Right renal pelvis (tissue), 4 donors: ENCODE measurements around the gene ARID1B. TPM values are rescaled to one million over a fixed set of nuclear protein-coding genes. Genes with fewer than 3 reads are reported as not detected.

ENCODE experiments used
- DNase-seq, 4 donors: peaks; one replicate each; pipeline ENCODE4 v3.0.0-alpha.2; 2013; ENCODE audit warnings: low read depth in 4 of 4, low spot score in 3 of 4, missing footprints in 1 of 4
- polyA plus RNA-seq, 4 donors: library from polyadenylated mRNA; unstranded; fragments of 120-200 nt; gene quantifications; one replicate each; pipeline ENCODE4 v1.2.1, GENCODE V29; 2013; ENCODE audit not compliant: insufficient read length in 4 of 4

Gene ARID1B
- polyA plus RNA-seq, 4 donors = 64.5 to 84.5 (median 70.6) TPM

GRCh38 chr6:156899532-156900135, 122.5 kb downstream of the ARID1B start:
- no peak for DNase-seq

DNA sequence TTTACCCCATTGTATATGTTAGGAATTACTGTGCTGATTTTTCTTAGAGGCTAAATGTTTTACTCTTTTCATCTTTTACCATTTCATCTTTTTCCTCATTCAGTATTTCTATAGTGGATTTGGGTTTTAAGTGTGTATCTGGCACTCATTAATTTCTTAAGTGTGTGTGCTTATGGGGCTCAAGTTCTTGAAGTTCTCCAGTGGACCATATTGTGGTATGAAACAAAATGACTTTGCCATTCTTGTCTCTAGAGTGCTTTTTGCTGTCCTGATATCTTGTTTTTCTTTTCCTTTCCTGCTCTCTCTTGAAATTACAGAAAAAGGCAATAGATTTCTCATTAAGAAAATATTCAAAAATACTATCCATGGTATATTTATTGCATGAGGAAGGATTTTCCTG, 123.1 kb downstream of the ARID1B start:
- DNase-seq = no peak

GRCh38 chr6:156901309-156902019, 124.3 kb downstream of the ARID1B start:
- no peak for DNase-seq

GRCh38 chr6:156902782-156903181, 125.6 kb downstream of the ARID1B start:
- DNase-seq = no peak

DNA sequence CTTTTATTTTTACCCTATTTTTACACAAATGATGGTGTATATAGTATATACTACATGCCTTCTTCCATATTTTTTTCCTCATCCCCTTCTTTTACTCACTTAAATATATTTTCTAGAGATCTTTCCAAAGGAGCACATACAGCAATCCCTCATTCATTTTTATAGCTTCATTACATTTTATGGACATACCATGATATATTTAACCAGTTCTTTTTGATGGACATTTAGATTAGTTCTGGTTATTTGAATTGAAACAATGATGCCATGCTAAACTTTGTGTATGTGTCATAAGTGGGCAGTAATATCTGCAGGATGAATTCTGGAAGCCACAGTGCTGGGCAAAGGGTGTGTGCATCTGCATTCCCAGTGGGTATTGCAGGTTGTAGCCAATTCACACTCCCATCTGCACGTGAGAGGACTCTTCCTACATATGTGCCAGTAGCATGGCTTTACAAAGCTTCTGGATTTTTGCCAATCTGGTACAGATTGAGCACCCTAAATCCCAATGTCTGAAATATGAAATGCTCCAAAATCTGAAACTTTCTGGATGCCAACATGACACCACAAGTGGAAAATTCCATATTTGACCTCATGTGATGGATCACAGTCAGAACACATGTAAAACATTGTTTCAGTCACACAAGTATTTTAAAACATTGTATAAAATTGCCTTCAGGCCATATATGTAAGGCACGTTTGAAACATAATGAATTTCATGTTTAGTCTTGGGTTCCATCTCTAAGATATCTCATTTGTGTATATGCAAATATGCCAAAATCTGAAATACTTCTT, 127.2 kb downstream of the ARID1B start:
- no peak for DNase-seq

DNA sequence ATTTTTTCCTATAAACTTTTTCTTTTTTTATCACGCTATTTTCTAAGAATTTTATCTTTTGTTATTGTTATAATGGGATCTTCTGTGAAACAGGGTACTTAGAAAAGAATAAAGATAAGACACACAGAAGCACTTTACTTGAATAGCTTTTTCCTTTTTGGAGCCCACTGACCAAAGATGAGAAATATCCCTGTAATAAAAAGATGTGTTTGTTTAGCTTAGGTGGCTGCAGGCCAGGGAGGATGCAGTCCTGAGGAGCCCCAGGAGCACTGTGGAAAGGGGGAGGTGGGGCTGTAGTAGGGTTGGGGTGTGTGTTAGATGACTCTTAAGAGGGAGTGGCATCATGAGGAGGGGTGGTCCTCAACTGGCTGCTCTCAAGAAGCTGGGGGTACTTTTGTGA, 128.6 kb downstream of the ARID1B start:
- DNase-seq = no peak

GRCh38 chr6:156906451-156906850, 129.3 kb downstream of the ARID1B start:
- no peak for DNase-seq

- DNase-seq = no peak
Observed at GRCh38 chr6:156909212-156910010, 132.2 kb downstream of the ARID1B start.

DNA sequence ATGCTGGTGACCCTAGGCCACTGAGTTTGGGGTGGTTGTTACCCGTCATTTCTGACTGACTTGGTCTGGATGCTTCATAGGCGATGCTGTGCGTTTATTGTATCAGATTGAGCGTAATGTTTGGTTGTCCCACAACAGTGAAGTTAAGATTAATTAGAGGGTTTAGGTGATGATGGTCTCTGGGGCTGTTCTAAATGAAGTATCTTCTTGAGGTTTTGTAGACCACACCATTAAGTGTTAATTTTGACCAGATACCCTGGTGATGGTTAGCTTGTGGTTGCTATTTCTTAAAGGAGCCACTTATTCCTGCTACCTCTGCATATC, 132.8 kb downstream of the ARID1B start:
- DNase-seq = no peak

- DNase-seq = no peak
Observed at GRCh38 chr6:156910938-156911337, 133.8 kb downstream of the ARID1B start.

DNA sequence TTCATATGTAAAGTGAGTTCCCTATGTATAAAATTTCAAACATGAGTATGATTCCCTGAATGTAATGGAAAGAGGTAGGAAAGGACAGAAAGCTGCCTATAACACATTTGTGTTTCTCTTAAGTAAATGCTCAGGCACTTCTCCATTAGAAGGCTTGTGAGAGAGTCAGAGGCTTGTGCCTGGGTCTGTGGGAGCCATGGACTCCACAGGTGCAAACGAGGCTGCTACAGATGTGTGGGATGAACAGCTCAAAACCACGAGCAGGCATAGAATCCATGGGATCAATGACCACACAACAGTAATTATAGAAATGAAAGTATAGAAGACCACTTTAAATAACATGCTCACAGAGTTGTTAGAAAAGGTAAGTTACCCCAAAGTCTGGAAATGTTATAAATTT, 134.4 kb downstream of the ARID1B start:
- DNase-seq = no peak

DNA sequence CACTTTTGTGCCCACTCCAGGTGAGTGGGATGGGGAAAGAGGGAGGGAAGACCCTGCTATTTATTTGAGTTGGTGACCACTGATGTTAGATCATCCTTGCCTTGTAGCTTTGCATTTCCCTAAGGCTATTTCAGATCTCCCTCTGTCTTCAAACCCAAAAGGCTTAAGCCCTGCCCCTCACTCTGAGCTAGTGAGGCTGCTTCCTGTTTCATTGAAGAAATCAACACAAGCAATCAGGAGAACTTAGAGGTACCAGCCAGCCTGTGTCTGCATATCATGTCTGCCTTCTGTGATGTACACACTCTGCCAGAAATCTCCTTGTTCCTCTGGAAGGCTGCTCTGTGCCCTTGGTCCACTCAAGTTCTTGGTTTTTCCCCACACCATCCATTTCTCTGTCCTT, 135.3 kb downstream of the ARID1B start:
- DNase-seq = no peak

DNA sequence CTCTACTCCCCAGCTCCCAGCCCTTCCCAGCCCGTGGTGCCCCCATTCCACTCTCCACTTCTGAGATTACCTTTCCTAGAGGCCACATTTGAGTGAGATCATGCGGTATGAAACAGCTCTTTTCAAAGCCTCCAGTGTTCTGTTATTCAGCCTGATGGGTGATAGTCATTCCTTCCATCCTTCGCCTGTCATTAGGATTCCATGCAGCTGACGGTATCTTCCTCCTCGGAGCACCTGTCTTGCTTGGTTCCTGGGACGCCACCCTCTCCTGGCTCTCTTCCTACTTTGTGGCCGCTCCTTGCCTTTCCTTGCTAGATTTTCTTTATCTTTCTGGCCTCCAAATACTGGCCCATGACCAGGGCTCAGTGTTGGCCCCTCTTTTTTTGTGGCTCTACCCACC, 137.0 kb downstream of the ARID1B start:
- no peak for DNase-seq

- DNase-seq = no peak
Observed at GRCh38 chr6:156916130-156916801, 139.1 kb downstream of the ARID1B start.

DNA sequence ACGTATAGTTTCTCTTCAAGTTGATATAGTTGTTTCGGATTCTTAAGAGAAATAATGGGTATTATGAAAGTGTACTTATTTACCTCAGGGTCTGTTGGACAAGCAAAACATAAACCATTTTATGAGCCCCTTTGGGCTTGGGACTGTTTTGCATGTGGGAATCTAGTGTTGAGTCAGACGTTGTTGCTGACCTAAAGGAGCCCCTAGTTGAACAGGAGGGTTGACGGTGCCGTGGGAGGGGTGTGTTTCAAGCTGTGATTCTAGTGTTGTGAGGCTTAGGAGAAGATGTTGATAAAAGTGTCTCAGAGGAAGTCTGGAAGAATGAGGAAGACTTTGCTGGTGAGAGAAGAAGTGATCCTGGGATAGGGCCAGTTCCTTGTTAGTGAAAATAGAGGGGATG, 140.0 kb downstream of the ARID1B start:
- DNase-seq = no peak

- DNase-seq = no peak
Observed at GRCh38 chr6:156918647-156919046, 141.5 kb downstream of the ARID1B start.

GRCh38 chr6:156919370-156919769, 142.2 kb downstream of the ARID1B start:
- DNase-seq = no peak

- DNase-seq = no peak
Observed at GRCh38 chr6:156919814-156920369, 142.7 kb downstream of the ARID1B start.

DNA sequence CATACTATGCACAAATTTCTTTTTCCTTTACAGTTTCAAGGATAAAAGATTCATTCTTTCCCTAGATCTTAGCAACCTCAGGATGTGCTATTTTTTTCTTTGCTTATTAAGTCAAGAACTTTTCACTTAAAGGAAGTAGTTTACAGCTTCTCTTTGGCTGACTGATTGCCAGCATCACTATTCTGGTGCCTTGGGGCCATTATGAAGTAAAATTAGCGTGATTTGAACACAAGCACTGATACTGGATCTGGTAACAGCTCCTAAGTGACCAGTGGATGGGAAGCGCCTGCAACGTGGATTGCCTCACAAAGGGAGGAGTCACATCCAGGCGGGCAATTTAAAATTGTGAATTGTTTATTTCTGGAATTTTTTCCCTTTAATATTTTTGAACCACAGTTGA, 147.1 kb downstream of the ARID1B start:
- DNase-seq = no peak

DNA sequence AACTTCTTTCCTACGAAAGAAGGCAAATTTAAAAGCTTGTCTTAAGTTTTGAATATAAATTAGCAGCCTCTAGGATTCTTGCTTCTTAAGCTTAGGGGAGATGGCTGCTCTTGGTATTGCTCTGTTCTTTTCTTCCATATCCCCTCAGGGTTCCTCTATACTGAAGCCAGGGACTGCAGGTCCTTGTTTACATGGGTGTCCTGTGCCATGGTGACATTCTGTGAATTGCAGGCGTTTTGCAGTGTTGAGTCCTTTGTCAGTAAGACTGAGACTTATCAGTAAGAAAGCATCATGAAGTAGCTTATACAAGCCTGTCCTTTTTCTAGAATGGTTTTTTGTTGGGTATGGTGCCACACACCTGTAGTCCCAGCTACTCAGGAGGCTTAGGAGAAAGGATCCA, 147.8 kb downstream of the ARID1B start:
- no peak for DNase-seq
